ENCODE measurements around the gene F7.

DNA sequence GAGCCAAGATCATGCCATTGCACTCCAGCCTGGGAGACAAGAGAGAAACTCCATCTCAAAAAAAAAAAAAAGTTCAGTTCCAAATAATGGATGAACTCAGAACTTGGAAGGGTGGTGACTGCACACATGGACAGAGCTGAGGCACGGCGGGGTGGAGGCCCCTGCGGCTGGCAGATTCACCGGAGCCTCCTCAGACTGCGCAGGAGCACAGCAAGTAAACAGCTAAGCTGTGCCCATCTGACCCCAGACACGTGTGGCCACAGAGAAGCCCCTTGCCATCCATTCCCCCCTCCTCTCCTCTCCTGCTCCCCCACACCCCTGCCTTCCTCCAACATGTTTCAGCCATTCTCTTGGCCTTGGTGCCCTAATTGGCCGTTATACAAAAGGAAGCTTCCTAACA is 37.3 kb downstream of the F7 start:
- no peak for TF ChIP-seq POLR2A (IDR thresholded peaks at IDR 0.05)
- TF ChIP-seq, protein P1, sequence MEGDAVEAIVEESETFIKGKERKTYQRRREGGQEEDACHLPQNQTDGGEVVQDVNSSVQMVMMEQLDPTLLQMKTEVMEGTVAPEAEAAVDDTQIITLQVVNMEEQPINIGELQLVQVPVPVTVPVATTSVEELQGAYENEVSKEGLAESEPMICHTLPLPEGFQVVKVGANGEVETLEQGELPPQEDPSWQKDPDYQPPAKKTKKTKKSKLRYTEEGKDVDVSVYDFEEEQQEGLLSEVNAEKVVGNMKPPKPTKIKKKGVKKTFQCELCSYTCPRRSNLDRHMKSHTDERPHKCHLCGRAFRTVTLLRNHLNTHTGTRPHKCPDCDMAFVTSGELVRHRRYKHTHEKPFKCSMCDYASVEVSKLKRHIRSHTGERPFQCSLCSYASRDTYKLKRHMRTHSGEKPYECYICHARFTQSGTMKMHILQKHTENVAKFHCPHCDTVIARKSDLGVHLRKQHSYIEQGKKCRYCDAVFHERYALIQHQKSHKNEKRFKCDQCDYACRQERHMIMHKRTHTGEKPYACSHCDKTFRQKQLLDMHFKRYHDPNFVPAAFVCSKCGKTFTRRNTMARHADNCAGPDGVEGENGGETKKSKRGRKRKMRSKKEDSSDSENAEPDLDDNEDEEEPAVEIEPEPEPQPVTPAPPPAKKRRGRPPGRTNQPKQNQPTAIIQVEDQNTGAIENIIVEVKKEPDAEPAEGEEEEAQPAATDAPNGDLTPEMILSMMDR (IDR thresholded peaks at IDR 0.05), result no peak
- no peak for TF ChIP-seq POLR2AphosphoS5 (IDR thresholded peaks at IDR 0.05)
